ENCODE data around the gene SIAH3.
"Not testable (repeated sequence)": the region's sequence is repeated elsewhere in the genome, so short reads cannot be mapped to it uniquely, and the experiment has no call there.

The SIAH3 gene

DNA sequence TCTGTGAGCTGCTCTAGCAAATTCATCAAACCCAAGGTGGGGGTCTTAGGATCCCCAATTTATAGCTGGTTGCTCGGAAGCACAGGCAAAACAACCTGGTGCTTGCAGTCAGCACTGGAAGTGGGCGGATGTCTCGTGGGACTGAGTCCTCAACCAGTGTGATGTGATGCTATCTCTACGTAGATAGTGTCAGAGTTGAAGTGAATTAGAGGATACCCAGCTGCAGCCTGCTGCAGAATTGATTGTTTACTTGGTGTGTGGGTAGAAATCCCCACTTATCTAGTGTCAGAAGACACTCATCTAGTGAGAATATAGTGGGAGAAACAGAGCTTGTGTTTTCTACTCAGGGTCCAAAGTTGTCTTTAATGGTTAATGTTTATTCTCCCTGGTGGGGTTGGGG, 86.1 kb downstream of the SIAH3 start:
- H3K4me3 ChIP-seq (ENCODE audit: low read depth, low read length): no peak overlapping the region
- DNase-seq (ENCODE audit: low read depth): no peak
- TF ChIP-seq, protein P1, sequence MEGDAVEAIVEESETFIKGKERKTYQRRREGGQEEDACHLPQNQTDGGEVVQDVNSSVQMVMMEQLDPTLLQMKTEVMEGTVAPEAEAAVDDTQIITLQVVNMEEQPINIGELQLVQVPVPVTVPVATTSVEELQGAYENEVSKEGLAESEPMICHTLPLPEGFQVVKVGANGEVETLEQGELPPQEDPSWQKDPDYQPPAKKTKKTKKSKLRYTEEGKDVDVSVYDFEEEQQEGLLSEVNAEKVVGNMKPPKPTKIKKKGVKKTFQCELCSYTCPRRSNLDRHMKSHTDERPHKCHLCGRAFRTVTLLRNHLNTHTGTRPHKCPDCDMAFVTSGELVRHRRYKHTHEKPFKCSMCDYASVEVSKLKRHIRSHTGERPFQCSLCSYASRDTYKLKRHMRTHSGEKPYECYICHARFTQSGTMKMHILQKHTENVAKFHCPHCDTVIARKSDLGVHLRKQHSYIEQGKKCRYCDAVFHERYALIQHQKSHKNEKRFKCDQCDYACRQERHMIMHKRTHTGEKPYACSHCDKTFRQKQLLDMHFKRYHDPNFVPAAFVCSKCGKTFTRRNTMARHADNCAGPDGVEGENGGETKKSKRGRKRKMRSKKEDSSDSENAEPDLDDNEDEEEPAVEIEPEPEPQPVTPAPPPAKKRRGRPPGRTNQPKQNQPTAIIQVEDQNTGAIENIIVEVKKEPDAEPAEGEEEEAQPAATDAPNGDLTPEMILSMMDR (conservative IDR thresholded peaks at IDR 0.05; ENCODE audit: low read depth, low read length): no peak

DNA sequence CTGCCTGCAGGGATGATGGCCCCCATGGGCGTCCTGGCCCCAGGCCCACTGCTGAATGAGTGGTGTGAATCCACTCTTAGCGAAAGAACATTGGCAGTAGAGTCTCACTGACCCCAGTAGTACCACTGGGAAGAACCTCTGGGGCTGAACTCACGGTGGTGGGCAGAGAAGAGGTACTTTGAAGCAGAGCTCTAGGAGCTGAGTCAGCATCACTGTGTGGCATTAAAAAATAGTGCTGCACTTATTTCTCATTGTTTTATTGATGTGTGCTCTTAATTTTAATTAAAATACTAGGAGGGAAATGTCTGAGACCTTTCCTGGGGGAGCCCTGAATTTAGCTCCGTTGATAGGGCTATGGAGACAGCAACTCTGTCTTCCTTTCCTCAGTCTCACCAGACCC, 88.1 kb downstream of the SIAH3 start:
- no peak overlapping the region for H3K4me3 ChIP-seq (ENCODE audit: low read depth, low read length)
- TF ChIP-seq, protein P1 (conservative IDR thresholded peaks at IDR 0.05; ENCODE audit: low read depth, low read length): no peak
- DNase-seq (ENCODE audit: low read depth): no peak

DNA sequence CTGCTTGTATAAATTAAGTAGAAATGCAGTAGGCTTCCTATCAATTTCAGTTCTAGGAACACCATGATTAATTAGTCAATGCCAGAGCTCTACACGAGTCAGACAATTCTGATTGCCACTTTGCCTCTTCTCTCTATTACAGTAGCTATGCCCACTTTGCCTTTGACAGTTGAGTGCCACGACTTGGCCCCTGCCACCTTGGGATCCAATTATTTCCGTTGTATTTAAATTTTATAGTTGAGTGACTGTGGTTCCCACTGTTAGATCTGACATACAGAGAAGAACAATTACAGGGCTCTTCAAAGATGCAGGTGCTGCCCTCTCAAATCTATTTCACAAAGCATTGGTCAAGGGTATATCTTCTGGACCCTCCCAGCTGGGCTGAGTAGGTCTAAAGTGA, 94.0 kb downstream of the SIAH3 start:
- H3K4me3 ChIP-seq (ENCODE audit: low read depth, low read length); DNase-seq (ENCODE audit: low read depth): not testable (repeated sequence)

DNA sequence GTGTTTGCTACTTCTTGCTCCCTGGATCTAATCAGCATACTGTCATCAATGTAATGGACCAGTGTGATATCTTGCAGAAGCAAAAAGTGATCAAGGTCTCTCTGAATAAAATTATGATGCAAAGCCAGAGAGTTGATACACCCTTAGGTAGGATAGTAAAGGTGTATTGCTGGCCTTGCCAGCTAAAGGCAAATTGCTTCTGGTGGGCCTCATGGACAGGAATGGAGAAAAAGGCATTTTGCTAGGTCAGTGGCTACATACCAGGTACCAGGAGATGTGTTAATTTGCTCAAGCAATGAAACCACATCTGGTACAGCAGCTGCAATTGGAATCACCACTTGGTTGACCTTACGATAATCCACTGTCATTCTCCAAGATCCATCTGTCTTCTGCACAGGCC, 95.1 kb downstream of the SIAH3 start:
- DNase-seq (ENCODE audit: low read depth); H3K4me3 ChIP-seq (ENCODE audit: low read depth, low read length): not testable (repeated sequence)

DNA sequence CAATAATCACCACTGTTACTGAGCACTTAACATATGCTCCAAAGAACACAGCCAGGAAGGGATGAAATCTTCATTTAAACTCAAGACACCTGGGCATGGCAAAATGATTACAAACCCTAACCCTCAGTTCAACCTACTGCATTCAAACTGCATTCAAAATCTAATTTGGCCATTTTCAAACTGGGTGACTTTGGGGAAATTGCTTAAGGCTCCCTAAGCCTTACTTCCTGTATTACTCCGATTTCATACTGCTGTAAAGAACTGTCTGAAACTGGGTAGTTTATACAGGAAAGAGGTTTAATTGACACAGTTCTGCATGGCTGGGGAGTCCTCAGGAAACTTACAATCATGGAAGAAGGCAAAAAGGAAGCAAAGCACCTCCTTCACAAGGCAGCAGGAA, 99.0 kb downstream of the SIAH3 start:
- H3K4me3 ChIP-seq (ENCODE audit: low read depth, low read length): no peak overlapping the region
- TF ChIP-seq, protein P1 (conservative IDR thresholded peaks at IDR 0.05; ENCODE audit: low read depth, low read length): no peak
- no peak for DNase-seq (ENCODE audit: low read depth)

DNA sequence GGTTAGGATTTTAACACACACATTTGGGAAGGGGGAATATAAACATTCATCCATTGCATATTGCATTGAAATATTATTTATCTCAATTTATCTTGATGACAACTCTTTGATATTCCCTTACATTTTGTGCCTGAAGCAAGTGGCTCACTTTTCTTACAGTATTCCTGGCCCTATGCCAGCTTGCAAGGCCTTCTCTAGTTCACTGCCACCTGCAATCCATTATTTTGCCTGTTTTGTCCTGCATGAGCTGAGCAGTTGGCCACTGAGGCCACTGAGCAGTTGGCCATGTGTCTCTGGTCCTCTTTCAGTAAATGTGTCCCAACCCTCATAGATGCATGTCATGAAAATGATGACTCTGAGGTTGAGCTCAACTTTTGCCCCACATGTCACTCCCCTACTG, 99.7 kb downstream of the SIAH3 start:
- TF ChIP-seq, protein P1 (conservative IDR thresholded peaks at IDR 0.05; ENCODE audit: low read depth, low read length): no peak
- H3K4me3 ChIP-seq (ENCODE audit: low read depth, low read length): no peak overlapping the region
- DNase-seq (ENCODE audit: low read depth): no peak

DNA sequence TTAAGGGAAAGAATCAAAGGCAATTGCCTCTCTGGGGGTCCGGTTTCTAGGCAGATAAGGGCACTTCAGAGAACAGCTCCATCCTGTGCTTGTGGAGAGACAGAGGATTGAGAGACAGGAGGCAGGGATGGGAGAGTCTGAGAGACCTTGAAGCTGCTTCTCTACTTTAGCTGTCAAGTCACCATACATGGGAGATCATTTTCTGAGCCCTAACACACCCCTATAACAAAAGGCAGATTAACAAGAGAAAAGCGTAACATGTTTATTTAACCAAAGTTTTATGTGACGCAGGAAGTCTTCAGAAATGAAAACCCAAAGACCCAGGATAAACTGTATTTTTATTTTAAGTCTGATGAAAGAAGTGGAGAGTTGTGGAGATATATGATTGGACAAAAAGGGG, 101.0 kb downstream of the SIAH3 start:
- DNase-seq (ENCODE audit: low read depth): no peak
- TF ChIP-seq, protein P1 (conservative IDR thresholded peaks at IDR 0.05; ENCODE audit: low read depth, low read length): no peak
- H3K4me3 ChIP-seq (ENCODE audit: low read depth, low read length): no peak overlapping the region

DNA sequence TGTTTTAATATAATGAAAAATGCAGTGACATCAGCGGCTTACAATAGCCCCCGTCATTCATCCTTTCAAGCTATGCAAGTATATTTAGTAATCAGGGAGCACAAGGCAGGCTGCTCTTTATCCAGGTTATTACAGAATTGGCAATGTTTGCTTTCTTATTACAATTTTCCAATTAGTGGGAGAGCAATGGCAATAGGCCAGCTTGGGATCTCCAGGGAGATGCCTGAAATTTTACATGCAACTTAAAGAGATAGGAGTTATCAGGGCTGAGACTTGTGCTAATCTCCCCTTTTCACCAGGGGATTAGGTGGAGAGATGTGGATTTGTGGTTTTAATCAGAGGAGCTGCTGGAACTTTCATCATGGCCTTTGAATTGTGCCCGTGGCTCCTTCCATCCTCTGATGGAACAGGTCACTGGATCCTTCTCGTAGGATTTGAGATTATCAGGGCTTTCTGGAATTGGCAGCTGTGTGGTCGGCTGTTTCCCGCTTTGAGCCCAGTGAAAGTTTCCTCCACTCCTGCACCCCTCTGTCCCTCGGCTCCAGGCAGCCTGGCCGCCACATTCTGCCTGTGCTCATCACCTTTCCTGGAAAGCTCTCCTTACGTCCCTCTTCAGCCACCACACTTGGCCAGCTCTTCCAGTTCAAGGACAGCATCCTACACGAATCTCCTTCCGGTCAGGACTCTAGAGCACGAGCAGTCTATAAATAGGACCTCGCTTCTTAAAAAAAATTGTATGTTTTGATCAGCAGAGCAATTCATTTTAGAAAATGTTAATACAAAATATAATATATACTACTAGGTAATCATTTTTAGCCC, 102.4 kb downstream of the SIAH3 start:
- no peak for DNase-seq (ENCODE audit: low read depth)

More for the DNA sequence above, 102.4 kb downstream of the SIAH3 start:
- no peak overlapping the region for H3K4me3 ChIP-seq (ENCODE audit: low read depth, low read length)
- TF ChIP-seq, protein P1 (conservative IDR thresholded peaks at IDR 0.05; ENCODE audit: low read depth, low read length): no peak
